Measurements from ENCODE around the gene TRIO.

The TRIO gene

DNA sequence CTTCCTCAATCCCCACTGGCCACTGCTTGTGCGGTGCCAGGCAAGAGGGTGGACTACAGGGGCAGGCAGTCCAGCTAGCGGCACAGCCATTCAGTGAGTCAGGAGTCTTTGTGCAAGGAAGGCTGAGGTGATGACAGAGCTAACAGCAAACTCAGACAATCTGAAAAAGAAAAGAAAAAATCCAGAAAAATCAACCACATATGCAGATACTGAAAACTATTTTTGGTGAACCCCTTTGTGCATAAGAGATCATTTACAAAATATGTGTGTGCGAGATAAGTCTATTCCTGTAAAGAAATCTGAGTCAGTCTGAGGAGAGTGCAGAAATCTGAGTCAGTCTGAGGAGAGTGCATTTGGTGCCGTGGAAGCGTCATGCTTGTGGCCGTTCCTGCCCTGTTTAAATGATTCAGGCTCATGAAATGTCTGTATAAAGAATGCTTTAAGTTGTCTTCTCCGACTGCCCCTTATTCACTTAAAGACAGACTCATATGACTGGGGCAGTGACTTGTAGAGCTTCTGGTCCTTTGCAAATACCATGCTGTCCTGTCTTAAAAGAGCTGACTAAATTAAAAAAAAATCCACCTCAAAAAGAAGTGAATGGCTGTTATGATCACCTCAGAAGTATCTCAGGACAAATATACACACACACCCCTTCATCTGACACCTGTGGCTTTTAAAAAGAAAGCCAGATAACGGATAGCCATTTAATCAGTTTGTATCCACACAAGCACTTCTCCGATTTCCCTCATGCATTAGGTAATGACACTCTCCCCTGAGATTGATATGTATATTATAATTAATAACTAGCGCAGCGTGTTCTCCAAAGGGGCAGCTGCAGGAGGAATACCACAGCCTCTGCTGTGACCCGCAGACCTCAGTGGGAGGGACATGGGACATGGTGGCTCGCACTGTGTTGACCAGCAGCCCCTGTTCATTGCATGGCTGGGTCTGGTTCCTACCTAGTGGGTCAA, 47.3 kb downstream of the TRIO start:
- no peaks in the 10 kb centered on the region for H3K27me3 ChIP-seq (replicated peaks)
- H3K27ac ChIP-seq: peak overlapping the region; percentile 97
- H3K4me3 ChIP-seq (ENCODE audit: low read depth, low read length): no peak overlapping the region
- peak; percentile 98 for DNase-seq
- in situ Hi-C loops (cut with HindIII; ENCODE audit: low pct_ligation_motif_present, low sequenced_read_pairs): no loop called here
- peaks cover 6% of the 10 kb centered on the region for H3K36me3 ChIP-seq (replicated peaks)
- TF ChIP-seq, protein P1, sequence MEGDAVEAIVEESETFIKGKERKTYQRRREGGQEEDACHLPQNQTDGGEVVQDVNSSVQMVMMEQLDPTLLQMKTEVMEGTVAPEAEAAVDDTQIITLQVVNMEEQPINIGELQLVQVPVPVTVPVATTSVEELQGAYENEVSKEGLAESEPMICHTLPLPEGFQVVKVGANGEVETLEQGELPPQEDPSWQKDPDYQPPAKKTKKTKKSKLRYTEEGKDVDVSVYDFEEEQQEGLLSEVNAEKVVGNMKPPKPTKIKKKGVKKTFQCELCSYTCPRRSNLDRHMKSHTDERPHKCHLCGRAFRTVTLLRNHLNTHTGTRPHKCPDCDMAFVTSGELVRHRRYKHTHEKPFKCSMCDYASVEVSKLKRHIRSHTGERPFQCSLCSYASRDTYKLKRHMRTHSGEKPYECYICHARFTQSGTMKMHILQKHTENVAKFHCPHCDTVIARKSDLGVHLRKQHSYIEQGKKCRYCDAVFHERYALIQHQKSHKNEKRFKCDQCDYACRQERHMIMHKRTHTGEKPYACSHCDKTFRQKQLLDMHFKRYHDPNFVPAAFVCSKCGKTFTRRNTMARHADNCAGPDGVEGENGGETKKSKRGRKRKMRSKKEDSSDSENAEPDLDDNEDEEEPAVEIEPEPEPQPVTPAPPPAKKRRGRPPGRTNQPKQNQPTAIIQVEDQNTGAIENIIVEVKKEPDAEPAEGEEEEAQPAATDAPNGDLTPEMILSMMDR (IDR thresholded peaks at IDR 0.05; ENCODE audit: low read depth, low read length, missing control alignments): no peak

DNA sequence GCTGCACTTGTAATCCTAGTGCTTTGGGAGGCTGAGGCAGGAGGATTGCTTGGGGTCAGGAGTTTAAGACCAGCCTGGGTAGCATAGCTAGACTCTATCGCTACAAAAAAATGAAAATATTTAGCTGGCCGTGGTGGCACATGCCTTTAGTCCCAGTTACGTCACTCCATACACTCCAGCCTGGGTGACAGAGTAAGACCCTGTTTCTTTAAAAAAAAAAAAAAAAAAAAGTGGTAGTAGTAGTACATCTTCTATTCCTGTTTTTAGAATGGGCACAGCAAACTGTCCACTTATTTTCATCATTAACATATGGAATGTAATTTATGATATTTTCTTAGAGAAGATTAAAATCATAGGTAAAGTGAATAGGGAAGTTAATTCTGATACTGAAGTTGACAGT, 48.2 kb downstream of the TRIO start:
- DNase-seq: no peak
- TF ChIP-seq, protein P1 (IDR thresholded peaks at IDR 0.05; ENCODE audit: low read depth, low read length, missing control alignments): no peak
- in situ Hi-C loops (cut with HindIII; ENCODE audit: low pct_ligation_motif_present, low sequenced_read_pairs): no loop called here
- Histone ChIP-seq H3K27ac (peak overlapping the region; percentile 93), H3K27me3 (replicated peaks) (no peaks in the 10 kb centered on the region), H3K4me3 (ENCODE audit: low read depth, low read length) (no peak overlapping the region), H3K36me3 (replicated peaks) (peaks cover 6% of the 10 kb centered on the region)

DNA sequence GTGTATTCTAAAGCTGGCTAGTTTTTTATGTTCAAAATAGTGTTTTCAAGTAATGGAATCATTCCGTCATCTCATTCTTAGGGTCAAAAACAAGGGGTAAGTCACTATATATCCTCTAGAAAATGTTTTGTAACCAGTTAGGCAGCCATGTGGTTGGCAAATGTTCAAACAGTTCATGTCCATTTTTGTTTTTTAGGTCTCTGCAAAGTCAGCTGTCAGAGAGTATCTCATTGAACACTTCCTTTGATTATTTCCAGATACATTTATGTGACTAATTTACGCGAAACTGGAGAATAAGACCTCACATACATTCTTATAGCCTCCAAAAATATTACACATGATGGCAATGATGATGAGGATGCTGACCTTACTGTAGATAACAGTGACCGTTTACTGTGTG, 50.4 kb downstream of the TRIO start:
- DNase-seq: no peak

DNA sequence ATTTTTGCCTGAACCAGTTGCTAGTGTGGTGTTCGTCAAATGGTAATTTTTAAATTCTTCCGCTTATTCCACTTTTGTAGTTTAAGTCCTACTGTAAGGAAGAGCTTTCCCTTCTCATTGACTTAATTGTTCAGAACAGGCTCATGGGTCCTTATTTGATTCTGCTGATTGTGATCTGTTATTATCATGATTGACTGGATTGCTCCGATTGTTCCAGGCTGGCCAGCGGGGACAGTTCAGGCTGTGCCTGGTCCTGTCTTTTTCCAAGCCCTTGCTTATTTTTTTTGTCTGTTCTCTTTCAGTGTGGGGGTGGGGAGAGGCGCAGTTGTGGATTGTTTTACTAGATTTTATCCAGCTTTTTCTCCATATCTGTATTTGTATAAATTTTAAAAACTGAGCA, 52.4 kb downstream of the TRIO start:
- in situ Hi-C loops (cut with HindIII; ENCODE audit: low pct_ligation_motif_present, low sequenced_read_pairs): no loop called here
- no peaks in the 10 kb centered on the region for H3K27me3 ChIP-seq (replicated peaks)

More for the DNA sequence above, 50.4 kb downstream of the TRIO start:
- Histone ChIP-seq H3K36me3 (replicated peaks) (peaks cover 6% of the 10 kb centered on the region), H3K27ac (peak overlapping the region; percentile 93), H3K27me3 (replicated peaks) (no peaks in the 10 kb centered on the region), H3K4me3 (ENCODE audit: low read depth, low read length) (no peak overlapping the region)
- TF ChIP-seq, protein P1 (IDR thresholded peaks at IDR 0.05; ENCODE audit: low read depth, low read length, missing control alignments): no peak
- in situ Hi-C loops (cut with HindIII; ENCODE audit: low pct_ligation_motif_present, low sequenced_read_pairs): no loop called here

DNA sequence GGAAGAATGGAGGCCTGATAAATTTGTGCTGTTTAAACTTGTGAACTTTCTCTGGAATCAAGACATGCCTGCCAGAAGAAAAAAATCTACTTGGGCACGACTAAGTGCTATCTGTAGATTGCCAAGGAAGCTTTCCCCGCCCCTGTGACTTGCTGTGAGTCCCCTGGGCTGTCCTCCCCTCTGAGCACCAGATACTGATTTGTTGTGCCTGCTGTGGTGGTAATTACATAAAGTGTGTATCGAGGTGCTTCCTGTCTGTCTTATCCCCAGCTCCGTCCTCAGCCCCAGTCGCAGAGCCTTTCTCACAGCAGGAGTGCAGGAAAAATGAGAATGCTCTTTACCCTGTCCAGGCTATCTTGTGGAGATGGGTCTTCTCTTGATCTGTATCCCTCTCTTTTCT, 53.9 kb downstream of the TRIO start:
- TF ChIP-seq, protein P1 (IDR thresholded peaks at IDR 0.05; ENCODE audit: low read depth, low read length, missing control alignments): no peak
- peak overlapping the region; percentile 46 for H3K27ac ChIP-seq
- DNase-seq: no peak
- in situ Hi-C loops (cut with HindIII; ENCODE audit: low pct_ligation_motif_present, low sequenced_read_pairs): no loop called here
- H3K4me3 ChIP-seq (ENCODE audit: low read depth, low read length): no peak overlapping the region
- no peaks in the 10 kb centered on the region for H3K27me3 ChIP-seq (replicated peaks)
- peaks cover 6% of the 10 kb centered on the region for H3K36me3 ChIP-seq (replicated peaks)

More for the DNA sequence above, 52.4 kb downstream of the TRIO start:
- DNase-seq: no peak
- Histone ChIP-seq H3K27ac (no peak overlapping the region), H3K4me3 (ENCODE audit: low read depth, low read length) (no peak overlapping the region), H3K36me3 (replicated peaks) (peaks cover 6% of the 10 kb centered on the region)
- TF ChIP-seq, protein P1 (IDR thresholded peaks at IDR 0.05; ENCODE audit: low read depth, low read length, missing control alignments): no peak
